ENCODE measurements around the gene PFN4.

GRCh38 chr2:24082787-24083566 lies 40.2 kb downstream of the PFN4 start:
- TF ChIP-seq POLR2A (IDR thresholded peaks at IDR 0.05) (no peak), CTCF (IDR thresholded peaks at IDR 0.05 in 8 of 11, conservative IDR thresholded peaks at IDR 0.05 in 3 of 11) (no peak), POLR2AphosphoS5 (IDR thresholded peaks at IDR 0.05) (no peak)

All from spleen (tissue), 7 donors.